Measurements from ENCODE around the gene KCNN1. TPM values are rescaled to one million over a fixed set of nuclear protein-coding genes. Genes with fewer than 3 reads are reported as not detected.

The KCNN1 gene
- total and polyA plus RNA-seq, 2 of the 13 experiments (the other 11 are each of a cell fraction or from before 2014, with no cell fraction given) = 0.04 TPM; not detected in 1

DNA sequence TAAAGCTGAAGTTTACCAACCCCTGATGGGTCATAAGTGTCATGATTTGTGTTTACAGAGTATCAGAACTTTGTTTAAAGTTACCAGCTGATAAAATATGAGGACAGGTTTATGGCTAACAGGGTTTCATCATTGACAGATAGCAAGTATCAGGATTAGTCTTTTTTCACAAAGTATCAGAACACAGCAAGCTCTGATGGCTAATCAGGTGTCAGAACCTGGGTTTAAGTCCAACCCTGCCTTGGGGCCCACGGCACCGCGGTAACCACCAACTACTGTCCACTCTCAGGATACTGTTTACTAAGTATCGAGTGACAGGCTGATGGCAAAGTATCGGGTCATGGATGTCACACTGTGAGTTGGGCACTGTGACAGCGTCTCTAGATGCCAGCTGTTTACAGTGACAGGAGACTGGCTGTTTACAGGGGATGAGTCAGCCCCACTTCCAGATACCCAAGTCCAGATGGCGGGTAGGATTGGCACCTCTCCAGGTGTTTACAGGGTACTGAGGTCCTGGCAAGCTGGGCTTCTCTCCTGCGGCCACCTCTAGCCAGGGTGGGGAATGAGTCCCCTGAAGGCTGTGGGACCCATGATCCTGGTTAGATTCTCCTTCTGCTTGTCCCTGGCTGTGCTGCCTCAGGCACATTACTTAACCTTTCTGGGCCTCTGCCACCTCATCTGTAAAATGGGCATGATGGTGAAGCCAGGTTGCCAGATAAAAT lies 62.9 kb downstream of the KCNN1 start (continued):
- TF ChIP-seq, protein P1, sequence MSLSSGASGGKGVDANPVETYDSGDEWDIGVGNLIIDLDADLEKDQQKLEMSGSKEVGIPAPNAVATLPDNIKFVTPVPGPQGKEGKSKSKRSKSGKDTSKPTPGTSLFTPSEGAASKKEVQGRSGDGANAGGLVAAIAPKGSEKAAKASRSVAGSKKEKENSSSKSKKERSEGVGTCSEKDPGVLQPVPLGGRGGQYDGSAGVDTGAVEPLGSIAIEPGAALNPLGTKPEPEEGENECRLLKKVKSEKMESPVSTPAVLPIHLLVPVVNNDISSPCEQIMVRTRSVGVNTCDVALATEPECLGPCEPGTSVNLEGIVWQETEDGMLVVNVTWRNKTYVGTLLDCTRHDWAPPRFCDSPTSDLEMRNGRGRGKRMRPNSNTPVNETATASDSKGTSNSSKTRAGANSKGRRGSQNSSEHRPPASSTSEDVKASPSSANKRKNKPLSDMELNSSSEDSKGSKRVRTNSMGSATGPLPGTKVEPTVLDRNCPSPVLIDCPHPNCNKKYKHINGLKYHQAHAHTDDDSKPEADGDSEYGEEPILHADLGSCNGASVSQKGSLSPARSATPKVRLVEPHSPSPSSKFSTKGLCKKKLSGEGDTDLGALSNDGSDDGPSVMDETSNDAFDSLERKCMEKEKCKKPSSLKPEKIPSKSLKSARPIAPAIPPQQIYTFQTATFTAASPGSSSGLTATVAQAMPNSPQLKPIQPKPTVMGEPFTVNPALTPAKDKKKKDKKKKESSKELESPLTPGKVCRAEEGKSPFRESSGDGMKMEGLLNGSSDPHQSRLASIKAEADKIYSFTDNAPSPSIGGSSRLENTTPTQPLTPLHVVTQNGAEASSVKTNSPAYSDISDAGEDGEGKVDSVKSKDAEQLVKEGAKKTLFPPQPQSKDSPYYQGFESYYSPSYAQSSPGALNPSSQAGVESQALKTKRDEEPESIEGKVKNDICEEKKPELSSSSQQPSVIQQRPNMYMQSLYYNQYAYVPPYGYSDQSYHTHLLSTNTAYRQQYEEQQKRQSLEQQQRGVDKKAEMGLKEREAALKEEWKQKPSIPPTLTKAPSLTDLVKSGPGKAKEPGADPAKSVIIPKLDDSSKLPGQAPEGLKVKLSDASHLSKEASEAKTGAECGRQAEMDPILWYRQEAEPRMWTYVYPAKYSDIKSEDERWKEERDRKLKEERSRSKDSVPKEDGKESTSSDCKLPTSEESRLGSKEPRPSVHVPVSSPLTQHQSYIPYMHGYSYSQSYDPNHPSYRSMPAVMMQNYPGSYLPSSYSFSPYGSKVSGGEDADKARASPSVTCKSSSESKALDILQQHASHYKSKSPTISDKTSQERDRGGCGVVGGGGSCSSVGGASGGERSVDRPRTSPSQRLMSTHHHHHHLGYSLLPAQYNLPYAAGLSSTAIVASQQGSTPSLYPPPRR (CRISPR knock-in tag; IDR thresholded peaks at IDR 0.05; ENCODE audit: borderline replicate concordance) = peak; percentile 85; the same call in 1 of the 2 replicates
- no peak for TF ChIP-seq ZNF563 (CRISPR knock-in tag; IDR thresholded peaks at IDR 0.05)
- no peak for TF ChIP-seq KLF11 (CRISPR knock-in tag; IDR thresholded peaks at IDR 0.05)
- no peak for TF ChIP-seq ZFP36L1 (CRISPR knock-in tag; IDR thresholded peaks at IDR 0.05)
- TF ChIP-seq ZNF713 (CRISPR knock-in tag; IDR thresholded peaks at IDR 0.05) = no peak
- no peak for TF ChIP-seq MAFG (CRISPR knock-in tag; IDR thresholded peaks at IDR 0.05)
- TF ChIP-seq, protein P2, sequence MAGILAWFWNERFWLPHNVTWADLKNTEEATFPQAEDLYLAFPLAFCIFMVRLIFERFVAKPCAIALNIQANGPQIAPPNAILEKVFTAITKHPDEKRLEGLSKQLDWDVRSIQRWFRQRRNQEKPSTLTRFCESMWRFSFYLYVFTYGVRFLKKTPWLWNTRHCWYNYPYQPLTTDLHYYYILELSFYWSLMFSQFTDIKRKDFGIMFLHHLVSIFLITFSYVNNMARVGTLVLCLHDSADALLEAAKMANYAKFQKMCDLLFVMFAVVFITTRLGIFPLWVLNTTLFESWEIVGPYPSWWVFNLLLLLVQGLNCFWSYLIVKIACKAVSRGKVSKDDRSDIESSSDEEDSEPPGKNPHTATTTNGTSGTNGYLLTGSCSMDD (CRISPR knock-in tag; IDR thresholded peaks at IDR 0.05) = no peak
- no peak for TF ChIP-seq ZNF367 (CRISPR knock-in tag; IDR thresholded peaks at IDR 0.05; ENCODE audit: borderline replicate concordance)
- TF ChIP-seq ZNF205 (CRISPR knock-in tag; IDR thresholded peaks at IDR 0.05) = no peak
- no peak for TF ChIP-seq HNRNPK (IDR thresholded peaks at IDR 0.05; ENCODE audit: low read depth, low read length, poor library complexity, severe bottlenecking)
- no peak for TF ChIP-seq FIP1L1 (IDR thresholded peaks at IDR 0.05; ENCODE audit: borderline replicate concordance, insufficient read depth, low read depth, low read length)
- no peak for TF ChIP-seq PHB2 (IDR thresholded peaks at IDR 0.05; ENCODE audit: partially characterized antibody)
- TF ChIP-seq ZNF547 (CRISPR knock-in tag; IDR thresholded peaks at IDR 0.05) = no peak
- no peak for TF ChIP-seq ZNF251 (CRISPR knock-in tag; IDR thresholded peaks at IDR 0.05)
- TF ChIP-seq, protein P3, sequence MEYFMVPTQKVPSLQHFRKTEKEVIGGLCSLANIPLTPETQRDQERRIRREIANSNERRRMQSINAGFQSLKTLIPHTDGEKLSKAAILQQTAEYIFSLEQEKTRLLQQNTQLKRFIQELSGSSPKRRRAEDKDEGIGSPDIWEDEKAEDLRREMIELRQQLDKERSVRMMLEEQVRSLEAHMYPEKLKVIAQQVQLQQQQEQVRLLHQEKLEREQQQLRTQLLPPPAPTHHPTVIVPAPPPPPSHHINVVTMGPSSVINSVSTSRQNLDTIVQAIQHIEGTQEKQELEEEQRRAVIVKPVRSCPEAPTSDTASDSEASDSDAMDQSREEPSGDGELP (IDR thresholded peaks at IDR 0.05; ENCODE audit: borderline replicate concordance, low read depth) = peak; percentile 89
- TF ChIP-seq MTA3 (CRISPR knock-in tag; IDR thresholded peaks at IDR 0.05) = no peak
- TF ChIP-seq ZBTB7B (CRISPR knock-in tag; IDR thresholded peaks at IDR 0.05) = no peak
- TF ChIP-seq SRSF9 (IDR thresholded peaks at IDR 0.05; ENCODE audit: borderline replicate concordance, insufficient read depth, low read depth, low read length, poor library complexity, severe bottlenecking) = no peak
- TF ChIP-seq KLF9 (CRISPR knock-in tag; IDR thresholded peaks at IDR 0.05; ENCODE audit: low read depth) = no peak
- TF ChIP-seq ZNF101 (CRISPR knock-in tag; IDR thresholded peaks at IDR 0.05; ENCODE audit: borderline replicate concordance, low read depth) = no peak
- TF ChIP-seq KDM6A (CRISPR knock-in tag; IDR thresholded peaks at IDR 0.05; ENCODE audit: low read depth) = no peak
- no peak for TF ChIP-seq ZFAT (CRISPR knock-in tag; conservative IDR thresholded peaks at IDR 0.05)
- TF ChIP-seq, protein P4, sequence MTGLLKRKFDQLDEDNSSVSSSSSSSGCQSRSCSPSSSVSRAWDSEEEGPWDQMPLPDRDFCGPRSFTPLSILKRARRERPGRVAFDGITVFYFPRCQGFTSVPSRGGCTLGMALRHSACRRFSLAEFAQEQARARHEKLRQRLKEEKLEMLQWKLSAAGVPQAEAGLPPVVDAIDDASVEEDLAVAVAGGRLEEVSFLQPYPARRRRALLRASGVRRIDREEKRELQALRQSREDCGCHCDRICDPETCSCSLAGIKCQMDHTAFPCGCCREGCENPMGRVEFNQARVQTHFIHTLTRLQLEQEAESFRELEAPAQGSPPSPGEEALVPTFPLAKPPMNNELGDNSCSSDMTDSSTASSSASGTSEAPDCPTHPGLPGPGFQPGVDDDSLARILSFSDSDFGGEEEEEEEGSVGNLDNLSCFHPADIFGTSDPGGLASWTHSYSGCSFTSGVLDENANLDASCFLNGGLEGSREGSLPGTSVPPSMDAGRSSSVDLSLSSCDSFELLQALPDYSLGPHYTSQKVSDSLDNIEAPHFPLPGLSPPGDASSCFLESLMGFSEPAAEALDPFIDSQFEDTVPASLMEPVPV (CRISPR knock-in tag; IDR thresholded peaks at IDR 0.05) = no peak
